ENCODE data around the gene PHYKPL. TPM values are rescaled to one million over a fixed set of nuclear protein-coding genes. Genes with fewer than 3 reads are reported as not detected.

Gene PHYKPL
- total RNA-seq, 1 donor, result 106 TPM

- DNase-seq (ENCODE audit: low read depth in 2 of 3, low spot score in 2 of 3), result no peak
These were observed 36.3 kb downstream of the PHYKPL start for GRCh38 chr5:178196281-178196812.

DNA sequence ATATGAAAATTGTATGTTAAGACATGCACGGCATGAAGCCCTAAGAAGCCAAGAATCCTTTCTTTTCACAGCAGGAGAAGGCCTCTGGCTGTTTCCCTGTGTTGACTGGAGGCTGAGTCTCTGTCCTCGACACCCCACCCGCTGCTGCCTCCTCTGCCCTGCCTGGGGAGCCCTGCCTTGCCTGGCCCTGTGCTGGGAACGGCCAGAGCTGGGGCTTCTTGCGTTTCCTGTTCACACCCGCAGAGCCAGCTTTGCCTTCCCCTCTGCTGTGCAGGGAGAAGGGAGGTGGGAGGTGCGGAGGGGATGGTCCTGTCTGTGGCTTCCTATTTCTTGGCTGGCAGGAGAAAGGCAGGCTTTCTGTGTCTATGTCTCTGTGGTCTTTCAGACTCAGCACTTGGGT, 38.6 kb downstream of the PHYKPL start:
- peak in 2 of 3 donors; percentile 25 for DNase-seq (ENCODE audit: low read depth in 2 of 3, low spot score in 2 of 3)

- no peak for DNase-seq (ENCODE audit: low read depth in 2 of 3, low spot score in 2 of 3)
These were observed 39.3 kb downstream of the PHYKPL start for GRCh38 chr5:178193251-178193809.

GRCh38 chr5:178192787-178193186, 39.8 kb downstream of the PHYKPL start:
- no peak for DNase-seq (ENCODE audit: low read depth in 2 of 3, low spot score in 2 of 3)

DNA sequence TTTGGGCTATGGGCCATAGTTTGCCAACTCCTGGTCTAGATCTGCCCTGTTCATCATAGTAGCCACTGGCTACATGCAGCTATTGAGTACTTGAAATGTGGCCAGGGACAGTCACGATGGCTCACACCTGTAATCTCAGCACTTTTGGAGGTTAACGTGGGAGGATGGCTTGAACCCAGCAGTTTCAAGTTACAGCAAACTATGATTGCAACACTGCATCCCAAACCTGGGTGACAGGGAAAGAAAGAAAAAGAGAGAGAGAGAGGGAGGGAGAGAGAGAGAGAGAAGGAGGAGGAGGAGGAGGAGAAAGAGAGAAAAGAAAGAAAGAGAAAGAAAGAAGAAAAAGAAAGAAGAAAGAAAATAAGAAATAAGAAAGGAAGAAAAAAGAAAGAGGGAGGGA, 40.4 kb downstream of the PHYKPL start:
- no peak for DNase-seq (ENCODE audit: low read depth in 2 of 3, low spot score in 2 of 3)

DNA sequence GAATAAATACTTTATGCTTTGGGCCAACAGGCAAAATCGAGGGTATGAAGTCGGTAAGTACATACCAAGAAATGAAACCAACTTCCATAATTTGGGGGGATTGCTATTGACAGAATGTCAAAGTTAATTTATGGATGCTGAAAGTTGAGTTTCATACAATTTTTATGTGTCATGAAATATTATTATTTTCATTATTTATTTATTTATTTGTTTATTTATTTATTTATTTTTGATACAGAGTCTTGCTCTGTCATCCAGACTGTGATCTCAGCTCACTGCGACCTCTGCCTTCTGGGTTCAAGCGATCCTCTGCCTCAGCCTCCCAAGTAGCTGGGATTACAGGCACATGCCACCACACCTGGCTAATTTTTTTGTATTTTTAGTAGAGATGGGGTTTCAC, 40.9 kb downstream of the PHYKPL start:
- DNase-seq (ENCODE audit: low read depth in 2 of 3, low spot score in 2 of 3), result no peak

DNA sequence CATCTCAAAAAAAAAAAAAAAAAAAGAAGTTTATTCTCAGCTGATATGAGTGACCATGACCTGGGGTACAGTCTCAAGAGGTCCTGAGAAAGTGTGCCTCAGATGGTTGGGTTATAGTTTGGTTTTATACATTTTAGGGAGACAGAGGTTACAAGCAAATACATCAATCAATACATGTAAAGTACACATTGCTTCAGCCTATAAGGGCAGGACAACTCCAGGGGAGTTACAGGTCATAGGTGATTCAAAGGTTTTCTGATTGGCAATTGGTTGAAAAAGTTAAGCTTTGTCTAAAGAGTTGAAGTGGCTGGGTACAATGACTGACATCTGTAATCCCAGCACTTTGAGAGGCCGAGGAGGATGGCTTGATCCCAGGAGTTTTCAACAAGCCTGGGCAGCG, 43.2 kb downstream of the PHYKPL start:
- DNase-seq (ENCODE audit: low read depth in 2 of 3, low spot score in 2 of 3), result no peak

DNA sequence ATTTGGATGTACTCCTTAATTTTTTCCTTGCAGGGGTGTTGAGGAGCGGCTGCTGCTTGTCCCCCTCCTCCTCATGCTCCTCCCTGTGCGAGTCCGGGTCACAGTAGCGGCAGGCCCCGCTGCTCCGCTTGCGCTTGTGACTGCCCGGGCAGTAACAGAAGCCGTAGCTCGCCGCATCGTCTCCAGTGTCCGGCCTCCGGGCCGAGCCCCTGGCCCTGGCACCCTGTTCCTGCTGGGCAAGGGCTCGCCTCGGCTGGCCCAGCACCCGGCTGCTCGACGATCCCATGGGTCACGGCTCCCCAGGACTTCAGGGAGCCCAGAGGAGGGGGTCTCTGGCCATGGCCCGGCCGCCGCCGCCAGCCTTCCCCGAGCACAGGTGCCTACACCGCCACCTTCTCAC, 45.6 kb downstream of the PHYKPL start, which contains the start of gene GMCL2:
TSS of gene GMCL2 (minus strand) at position 358 of the 400 bp plus-strand sequence. CDS start at position 286, 72 bp downstream.
- no peak for DNase-seq (ENCODE audit: low read depth in 2 of 3, low spot score in 2 of 3)

DNA sequence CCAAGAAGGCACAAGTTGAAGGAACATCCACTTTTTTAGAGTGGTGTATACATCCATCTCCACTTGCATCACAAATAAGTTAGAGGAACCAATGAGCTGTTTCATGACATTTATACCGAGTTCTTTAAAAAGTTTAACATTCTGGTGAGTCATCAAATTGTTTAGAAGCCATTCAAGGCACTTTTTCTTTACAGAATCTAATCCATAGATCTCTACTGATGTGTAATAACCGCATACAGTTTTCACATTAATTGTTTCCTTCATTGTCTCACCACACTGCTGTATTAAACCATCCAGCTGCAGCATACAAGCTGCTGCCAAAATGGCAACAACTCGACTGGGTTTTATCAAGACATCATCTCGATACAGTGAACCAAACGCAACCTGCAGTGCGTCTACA, 46.2 kb downstream of the PHYKPL start:
- peak in 1 of 3 donors; percentile 25 for DNase-seq (ENCODE audit: low read depth in 2 of 3, low spot score in 2 of 3)

DNA sequence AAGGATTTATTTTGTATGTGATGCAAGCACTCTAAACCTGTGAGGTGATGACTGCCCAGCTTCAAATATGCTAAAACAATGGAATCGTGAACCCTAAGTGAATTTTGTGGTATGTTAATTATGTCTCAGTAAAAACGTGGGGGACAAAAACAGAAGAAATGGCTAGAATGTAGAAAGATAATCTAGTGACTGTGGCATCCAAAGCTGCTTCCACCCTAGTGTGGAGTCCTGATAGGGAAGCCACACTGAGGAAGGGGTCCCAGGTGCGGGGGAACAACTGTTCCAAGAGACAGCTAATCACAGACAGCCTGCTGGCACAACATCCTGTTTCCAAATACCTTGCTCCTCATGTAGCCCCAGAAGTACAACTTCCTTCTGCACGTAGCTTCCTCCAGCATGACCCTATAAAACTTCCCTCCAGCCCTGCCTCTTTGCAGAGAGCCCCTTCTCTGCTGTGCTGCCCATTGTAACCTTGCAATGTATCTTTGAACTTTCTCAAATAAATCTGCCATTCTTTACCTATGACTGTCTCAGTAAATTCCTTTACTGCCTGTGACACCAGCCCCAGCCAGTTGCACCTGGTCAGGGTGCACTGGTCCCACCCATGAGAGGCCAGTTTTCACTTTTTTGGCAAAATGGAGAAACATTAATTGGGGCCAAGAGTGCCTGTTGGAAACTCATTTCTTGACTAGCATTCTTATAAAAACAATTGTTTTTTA, 50.3 kb downstream of the PHYKPL start:
- DNase-seq (ENCODE audit: low read depth in 2 of 3, low spot score in 2 of 3), result peak in 2 of 3 donors; percentile 90 to 97

- no peak for DNase-seq (ENCODE audit: low read depth in 2 of 3, low spot score in 2 of 3)
These were observed 52.3 kb downstream of the PHYKPL start for GRCh38 chr5:178180141-178180863.

DNA sequence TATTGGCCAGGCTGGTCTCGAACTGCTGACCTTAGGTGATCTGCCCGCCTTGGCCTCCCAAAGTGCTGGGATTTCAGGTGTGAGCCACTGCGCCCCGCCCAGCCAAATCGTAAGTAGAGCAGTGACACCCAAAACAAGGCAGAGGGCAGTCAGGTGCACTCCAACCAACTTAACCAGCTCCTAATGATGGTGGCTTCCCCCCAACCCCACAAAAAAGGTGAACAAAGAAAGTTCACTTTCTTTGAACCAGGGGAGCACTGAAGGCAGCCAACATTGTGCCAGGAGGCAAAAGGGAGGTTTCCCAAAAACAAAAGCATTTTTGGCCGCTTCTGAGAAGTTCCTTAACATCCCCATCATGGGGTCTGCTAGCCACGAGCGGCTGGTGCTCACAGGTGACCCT, 55.0 kb downstream of the PHYKPL start:
- DNase-seq (ENCODE audit: low read depth in 2 of 3, low spot score in 2 of 3), result peak in 1 of 3 donors; percentile 27

- peak in 1 of 3 donors; percentile 50 for DNase-seq (ENCODE audit: low read depth in 2 of 3, low spot score in 2 of 3)
These were observed 55.8 kb downstream of the PHYKPL start for GRCh38 chr5:178176791-178177190.

DNA sequence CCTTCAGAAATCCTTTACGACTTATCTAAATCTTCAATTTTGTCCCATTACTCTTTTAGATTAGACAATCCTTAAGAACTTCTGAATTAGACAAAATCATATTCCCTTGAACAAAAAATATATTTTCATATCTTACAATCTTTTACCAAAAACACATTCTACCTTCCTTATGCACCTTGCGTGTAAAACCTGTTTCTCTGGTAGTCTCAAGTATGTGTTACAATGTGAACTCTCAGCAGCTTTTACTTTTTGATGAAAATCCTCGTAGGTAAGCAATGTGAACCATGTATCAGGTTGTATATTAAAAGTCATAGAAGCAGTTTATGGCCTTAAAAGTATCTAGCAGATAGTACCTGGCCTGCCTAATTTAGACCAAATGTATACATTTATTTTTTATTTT, 58.1 kb downstream of the PHYKPL start:
- DNase-seq (ENCODE audit: low read depth in 2 of 3, low spot score in 2 of 3), result no peak

DNA sequence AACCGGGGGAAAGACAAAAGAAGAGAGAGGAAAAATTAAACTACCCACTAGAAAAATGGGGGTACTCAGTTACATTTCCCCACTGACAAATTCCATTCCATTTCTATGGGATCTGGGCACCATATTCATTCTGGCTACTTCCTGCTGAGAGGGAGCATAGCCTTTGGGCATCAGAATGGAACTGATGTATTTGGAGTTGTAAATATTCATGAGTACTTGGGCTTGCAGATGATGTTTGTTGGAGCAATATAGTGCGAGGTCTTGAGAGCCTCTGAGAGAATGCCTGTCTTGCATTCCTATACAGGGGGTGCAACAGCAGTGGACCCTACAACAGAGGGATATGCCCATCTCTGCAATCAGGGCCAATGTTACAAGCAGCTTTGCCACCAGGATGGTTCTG, 62.1 kb downstream of the PHYKPL start:
- DNase-seq (ENCODE audit: low read depth in 2 of 3, low spot score in 2 of 3), result no peak

GRCh38 chr5:178165581-178165980, 67.0 kb downstream of the PHYKPL start:
- DNase-seq (ENCODE audit: low read depth in 2 of 3, low spot score in 2 of 3), result no peak

DNA sequence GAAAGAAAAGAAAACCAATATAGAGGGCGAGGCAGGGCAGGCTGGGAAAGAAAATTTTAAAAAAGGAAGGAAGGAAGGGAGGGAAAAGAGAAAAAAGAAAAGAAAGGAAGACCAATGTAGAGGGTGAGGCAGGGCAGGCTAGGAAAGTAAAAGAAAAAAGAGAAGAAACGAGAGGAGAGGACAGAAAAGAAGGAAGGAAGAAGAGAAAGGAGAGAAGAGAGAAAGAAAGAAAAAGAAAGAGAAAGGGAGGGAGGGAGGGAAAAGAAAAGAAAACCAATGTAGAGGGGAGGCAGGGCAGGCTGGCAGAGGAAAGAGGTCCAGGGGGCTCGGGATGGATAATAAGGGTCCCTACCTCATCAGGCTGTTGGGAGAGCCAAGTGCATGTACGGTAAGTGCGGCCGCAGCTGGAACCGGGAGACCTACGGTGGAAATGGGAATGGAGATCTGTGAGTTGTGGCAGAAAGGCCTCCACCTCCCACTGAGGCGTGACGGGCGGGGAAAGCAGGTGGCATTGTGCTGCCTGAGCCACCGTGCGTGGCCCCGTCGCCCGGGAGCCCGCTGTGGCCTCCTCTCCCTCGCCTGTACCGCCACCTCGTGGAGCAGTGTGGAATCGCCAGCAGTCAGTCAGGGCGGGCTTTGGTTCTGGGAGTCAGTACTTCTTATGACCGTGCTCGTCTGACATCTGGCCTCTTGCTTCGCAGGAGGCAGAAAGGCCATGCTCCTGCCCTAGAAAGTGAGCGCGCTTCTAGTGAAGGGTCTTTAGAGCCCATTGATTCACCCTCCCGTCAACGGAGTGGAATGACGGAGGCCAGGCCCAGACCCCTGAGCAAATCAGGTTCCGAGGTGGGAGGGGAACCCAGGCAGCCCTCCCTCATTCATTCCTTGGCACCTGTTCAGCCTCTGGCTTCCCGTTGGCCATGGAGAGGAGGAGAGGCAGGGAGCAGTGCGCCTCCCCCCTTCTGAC, 68.5 kb downstream of the PHYKPL start:
- DNase-seq (ENCODE audit: low read depth in 2 of 3, low spot score in 2 of 3), result peak; percentile 85 to 94 (median 86)

GRCh38 chr5:178162481-178162880, 70.1 kb downstream of the PHYKPL start:
- no peak for DNase-seq (ENCODE audit: low read depth in 2 of 3, low spot score in 2 of 3)

- DNase-seq (ENCODE audit: low read depth in 2 of 3, low spot score in 2 of 3), result no peak
These were observed 72.4 kb downstream of the PHYKPL start for GRCh38 chr5:178160176-178160575.
